Measurements from ENCODE around the gene PECR.

PECR gene

GRCh38 chr2:216081487-216082116 is at the start of gene PECR, which contains the start of gene TMEM169:
TSS of gene PECR (minus strand) at chr2:216081809. CDS start at chr2:216081741, 68 bp downstream.
TSS of gene TMEM169 (plus strand) at chr2:216081919. CDS start at chr2:216095964, 14,045 bp downstream.
- DNase-seq, result peak; percentile 64 to 74

- no peak for DNase-seq
These were observed 48.9 kb upstream of the PECR start for GRCh38 chr2:216130346-216130971.

- no peak for DNase-seq
These were observed 45.3 kb upstream of the PECR start for GRCh38 chr2:216126943-216127342.

GRCh38 chr2:216121255-216121654 is 39.6 kb upstream of the PECR start:
- no peak for DNase-seq

GRCh38 chr2:216119986-216120385 is 38.4 kb upstream of the PECR start:
- DNase-seq, result no peak

- DNase-seq, result no peak
These were observed 37.5 kb upstream of the PECR start for GRCh38 chr2:216119146-216119545.

GRCh38 chr2:216118474-216118873 is 36.9 kb upstream of the PECR start:
- no peak for DNase-seq

GRCh38 chr2:216117561-216118340 is 36.1 kb upstream of the PECR start:
- no peak for DNase-seq

GRCh38 chr2:216116418-216116817 is 34.8 kb upstream of the PECR start:
- no peak for DNase-seq

GRCh38 chr2:216114714-216115531 is 33.3 kb upstream of the PECR start:
- peak; percentile 92 to 95 for DNase-seq

GRCh38 chr2:216114382-216114713 is 32.7 kb upstream of the PECR start:
- no peak for DNase-seq

- no peak for DNase-seq
These were observed 32.0 kb upstream of the PECR start for GRCh38 chr2:216113572-216113971.

GRCh38 chr2:216112926-216113325 is 31.3 kb upstream of the PECR start:
- DNase-seq, result no peak

- DNase-seq, result no peak
These were observed 29.5 kb upstream of the PECR start for GRCh38 chr2:216111122-216111521.

GRCh38 chr2:216110620-216111019 is 29.0 kb upstream of the PECR start:
- no peak for DNase-seq

GRCh38 chr2:216109962-216110614 is 28.5 kb upstream of the PECR start:
- DNase-seq, result no peak

GRCh38 chr2:216108967-216109921 is 27.6 kb upstream of the PECR start, which contains the start of gene XRCC5:
TSS of gene XRCC5 (plus strand) at chr2:216109348. CDS start at chr2:216109437, 89 bp downstream.
- peak; percentile 96 to 98 for DNase-seq

- DNase-seq, result no peak
These were observed 26.8 kb upstream of the PECR start for GRCh38 chr2:216108310-216108966.

- no peak for DNase-seq
These were observed 26.2 kb upstream of the PECR start for GRCh38 chr2:216107760-216108159.

- no peak for DNase-seq
These were observed 25.7 kb upstream of the PECR start for GRCh38 chr2:216107320-216107719.

- DNase-seq, result no peak
These were observed 23.1 kb upstream of the PECR start for GRCh38 chr2:216104691-216105090.
